ENCODE measurements around the gene LIMA1.
"Not testable (repeated sequence)": the region's sequence is repeated elsewhere in the genome, so short reads cannot be mapped to it uniquely, and the experiment has no call there.

DNA sequence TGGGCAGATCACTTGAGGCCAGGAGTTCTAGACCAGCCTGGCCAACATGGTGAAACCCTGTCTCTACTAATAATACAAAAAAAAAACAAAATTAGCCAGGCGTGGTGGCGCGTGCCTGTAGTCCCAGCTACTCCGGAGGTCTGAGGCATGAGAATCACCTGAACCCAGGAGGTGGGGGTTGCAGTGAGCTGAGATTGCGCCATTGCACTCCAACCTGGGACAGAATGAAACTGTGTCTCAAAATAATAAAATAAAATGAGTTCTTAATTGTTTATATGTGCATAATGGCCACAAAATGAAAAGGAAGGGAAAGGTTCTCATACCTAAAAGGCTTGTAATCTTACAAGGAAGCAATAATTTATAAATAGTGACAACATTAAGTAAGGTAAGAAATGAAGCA is 8.2 kb downstream of the LIMA1 start:
- not testable (repeated sequence) for TF ChIP-seq CTCF, POLR2A (IDR thresholded peaks at IDR 0.05)
